Activated effector memory CD4-positive, alpha-beta T cell treated with anti-CD3 and anti-CD28 coated beads, Interleukin-2, amount 50 U/mL, for 16 hours (primary cell): ENCODE results near the gene PDZK1IP1.
A peak's percentile ranks its signal among the peaks of the same experiment; 100 is the strongest.

Experiments
- DNase-seq: peaks from one replicate; pipeline ENCODE4 v3.0.0-alpha.2; 2020

PDZK1IP1 gene

GRCh38 chr1:47195981-47196380 lies 6.1 kb upstream of the PDZK1IP1 start:
- peak; percentile 0 for DNase-seq

GRCh38 chr1:47194311-47194710 lies 4.5 kb upstream of the PDZK1IP1 start:
- no peak for DNase-seq

- DNase-seq, result peak; percentile 52
Measured at GRCh38 chr1:47193496-47193895, 3.7 kb upstream of the PDZK1IP1 start.

GRCh38 chr1:47192458-47193384 lies 2.9 kb upstream of the PDZK1IP1 start:
- peak; percentile 88 for DNase-seq

- DNase-seq, result no peak
Measured at GRCh38 chr1:47191940-47192457, 2.2 kb upstream of the PDZK1IP1 start.

- DNase-seq, result peak; percentile 46
Measured at GRCh38 chr1:47190857-47191256, 1.0 kb upstream of the PDZK1IP1 start.

GRCh38 chr1:47190509-47190855 lies 646 bp upstream of the PDZK1IP1 start:
- peak; percentile 59 for DNase-seq

- peak; percentile 49 for DNase-seq
Measured at GRCh38 chr1:47188791-47189785, 748 bp downstream of the PDZK1IP1 start.

- DNase-seq, result peak; percentile 25
Measured at GRCh38 chr1:47187926-47188250, 1.9 kb downstream of the PDZK1IP1 start.

GRCh38 chr1:47187231-47187925 lies 2.5 kb downstream of the PDZK1IP1 start:
- DNase-seq, result peak; percentile 58

- peak; percentile 57 for DNase-seq
Measured at GRCh38 chr1:47186267-47187185, 3.3 kb downstream of the PDZK1IP1 start.

GRCh38 chr1:47184822-47185677 lies 4.8 kb downstream of the PDZK1IP1 start:
- peak; percentile 55 for DNase-seq

GRCh38 chr1:47184090-47184821 lies 5.6 kb downstream of the PDZK1IP1 start:
- peak; percentile 56 for DNase-seq

GRCh38 chr1:47183308-47184089 lies 6.3 kb downstream of the PDZK1IP1 start:
- DNase-seq, result peak; percentile 34

GRCh38 chr1:47182676-47183235 lies 7.1 kb downstream of the PDZK1IP1 start:
- DNase-seq, result no peak

- no peak for DNase-seq
Measured at GRCh38 chr1:47181955-47182675, 7.7 kb downstream of the PDZK1IP1 start.

GRCh38 chr1:47181095-47181954 lies 8.5 kb downstream of the PDZK1IP1 start:
- DNase-seq, result no peak
